IPS-15b (cell line): ENCODE results near the gene DNASE1.

Source experiments
- H3K27me3 ChIP-seq: one replicate; pipeline ENCODE4 v1.6.1; 2013; ENCODE audit warnings: low read length; ENCODE audit not compliant: control insufficient read depth, insufficient read depth
- H3K36me3 ChIP-seq: one replicate; pipeline ENCODE4 v1.6.1; 2013; ENCODE audit warnings: low read length; ENCODE audit not compliant: control insufficient read depth, insufficient read depth
- H3K4me1 ChIP-seq: one replicate; pipeline ENCODE4 v1.6.1; 2013; ENCODE audit warnings: mild to moderate bottlenecking, low read length; ENCODE audit not compliant: control insufficient read depth, insufficient read depth
- H3K4me3 ChIP-seq: one replicate; pipeline ENCODE4 v1.5.1; 2013; ENCODE audit warnings: low read depth, low read length
- H3K9ac ChIP-seq: one replicate; pipeline ENCODE4 v1.6.1; 2013; ENCODE audit warnings: low read depth, mild to moderate bottlenecking, low read length
- H3K9me3 ChIP-seq: one replicate; pipeline ENCODE4 v1.6.1; 2013; ENCODE audit warnings: mild to moderate bottlenecking, low read length; ENCODE audit not compliant: control insufficient read depth, insufficient read depth

Gene DNASE1

DNA sequence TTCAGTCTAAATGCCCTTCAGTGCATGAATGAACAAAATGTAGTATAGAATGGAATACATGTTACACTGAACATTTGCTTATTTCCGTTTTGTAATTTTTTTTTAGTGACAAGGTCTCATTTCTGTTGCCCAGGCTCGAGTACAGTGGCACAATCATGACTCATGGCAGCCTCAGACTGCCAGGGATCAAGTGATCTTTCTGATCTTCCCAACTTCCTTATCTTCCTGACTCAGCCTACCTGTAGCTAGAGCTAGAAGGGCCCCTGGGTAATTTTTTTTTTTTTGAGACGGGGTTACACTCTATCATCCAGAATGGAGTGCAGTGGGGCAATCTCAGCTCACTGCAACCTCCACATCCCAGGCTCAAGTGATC is 35.7 kb upstream of the DNASE1 start:
- Histone ChIP-seq H3K9me3 (no peaks in the 10 kb centered on the region), H3K36me3 (no peaks in the 10 kb centered on the region)

GRCh38 chr16:3623642-3624041 is 30.8 kb upstream of the DNASE1 start:
- Histone ChIP-seq H3K36me3 (no peaks in the 10 kb centered on the region), H3K9me3 (no peaks in the 10 kb centered on the region), H3K4me1 (no peaks in the 10 kb centered on the region), H3K27me3 (no peaks in the 10 kb centered on the region), H3K9ac (no peak overlapping the region), H3K4me3 (no peak overlapping the region)

More for the DNA sequence above, 35.7 kb upstream of the DNASE1 start:
- no peaks in the 10 kb centered on the region for H3K27me3 ChIP-seq
- H3K9ac ChIP-seq = no peak overlapping the region
- no peak overlapping the region for H3K4me3 ChIP-seq
- H3K4me1 ChIP-seq = no peaks in the 10 kb centered on the region

DNA sequence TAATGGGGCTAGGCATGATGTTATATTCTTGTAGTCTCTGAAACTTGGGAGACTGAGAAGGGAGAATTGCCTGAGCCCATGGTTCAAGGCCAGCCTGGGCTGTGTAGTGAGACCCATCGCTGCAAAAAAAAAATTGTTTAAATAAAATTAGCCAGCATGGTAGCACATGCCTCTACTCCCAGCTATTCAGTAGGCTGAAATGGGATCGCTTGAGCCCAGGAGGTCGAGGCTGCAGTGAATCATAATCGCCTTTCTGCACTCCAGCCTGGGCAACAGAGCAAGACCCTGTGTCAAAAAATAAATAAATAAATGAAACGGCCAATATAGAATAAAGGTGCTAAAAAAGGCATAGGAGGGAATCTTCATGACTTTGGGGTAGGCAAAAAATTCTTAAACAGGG is 29.2 kb upstream of the DNASE1 start:
- H3K4me1 ChIP-seq = no peaks in the 10 kb centered on the region
- H3K9me3 ChIP-seq = no peaks in the 10 kb centered on the region
- H3K27me3 ChIP-seq = no peaks in the 10 kb centered on the region
- no peak overlapping the region for H3K9ac ChIP-seq
- H3K4me3 ChIP-seq = no peak overlapping the region
- H3K36me3 ChIP-seq = no peaks in the 10 kb centered on the region

DNA sequence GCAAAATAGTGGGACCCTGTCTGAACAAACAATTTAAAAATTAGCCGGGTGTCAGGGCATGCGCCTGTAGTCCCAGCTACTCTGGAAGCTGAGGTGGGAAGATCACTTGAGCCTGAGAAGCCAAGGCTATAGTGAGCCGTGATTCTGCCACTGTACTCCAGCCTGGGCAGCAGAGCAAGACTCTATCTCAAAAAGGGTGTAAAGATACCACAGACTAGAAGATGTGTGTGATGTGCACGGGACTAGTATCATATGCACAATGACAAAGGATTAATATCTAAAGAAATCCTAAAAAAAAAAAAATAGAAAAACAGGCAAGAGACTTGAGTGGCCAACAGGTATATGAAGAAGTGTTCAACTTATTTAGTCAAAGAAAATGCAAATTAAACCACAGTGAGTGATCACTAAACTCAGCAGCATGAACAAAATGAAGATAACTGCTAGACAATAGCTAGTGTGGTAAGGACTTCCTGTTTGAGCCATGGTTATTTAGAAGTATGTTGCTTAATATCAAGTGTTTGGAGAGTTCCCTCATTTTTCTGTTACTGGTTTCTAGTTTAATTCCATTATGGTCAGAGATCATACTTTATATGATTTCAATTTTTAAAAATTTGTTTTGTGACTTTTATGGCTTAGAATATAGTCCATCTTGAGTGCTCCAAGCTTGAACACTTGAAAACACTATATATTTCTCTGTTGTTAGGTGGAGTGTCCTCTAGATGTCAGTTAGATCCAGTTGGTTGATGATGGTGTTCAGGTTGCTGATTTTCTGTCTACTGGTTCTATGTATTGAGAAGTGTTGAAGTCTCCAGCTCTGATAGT is 28.4 kb upstream of the DNASE1 start:
- no peak overlapping the region for H3K9ac ChIP-seq
- H3K36me3 ChIP-seq = no peaks in the 10 kb centered on the region
- H3K9me3 ChIP-seq = no peaks in the 10 kb centered on the region
- H3K4me1 ChIP-seq = no peaks in the 10 kb centered on the region
- H3K27me3 ChIP-seq = no peaks in the 10 kb centered on the region
- H3K4me3 ChIP-seq = no peak overlapping the region

DNA sequence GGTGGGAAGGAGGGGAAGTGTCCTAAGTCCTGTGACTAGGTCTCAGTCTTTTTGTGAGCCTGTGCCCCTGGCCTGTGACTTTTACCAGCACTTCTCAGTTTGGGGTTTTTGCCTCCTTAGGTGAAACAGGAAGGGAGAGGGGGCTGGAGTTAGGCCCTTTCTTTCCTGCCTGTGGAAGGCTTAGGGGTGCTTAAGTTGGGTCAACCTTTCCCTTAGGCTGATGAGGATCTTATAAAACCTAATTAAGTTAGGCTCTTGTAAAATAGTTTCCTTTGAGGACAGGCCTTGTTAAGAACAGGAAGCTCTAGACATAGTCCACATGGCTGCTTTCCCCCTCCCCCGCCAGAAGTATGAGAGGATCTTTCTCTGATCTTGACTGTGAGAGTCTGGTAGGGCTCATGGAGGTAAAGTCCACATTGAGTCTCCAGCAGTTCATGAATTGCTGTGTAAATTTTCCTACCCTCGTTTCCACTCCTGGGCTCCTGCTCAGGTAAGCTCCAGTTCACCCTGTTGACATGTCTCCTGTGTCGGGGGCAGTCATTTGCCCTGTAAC is 17.0 kb upstream of the DNASE1 start:
- no peak overlapping the region for H3K9ac ChIP-seq
- no peaks in the 10 kb centered on the region for H3K9me3 ChIP-seq
- peaks cover 8% of the 10 kb centered on the region for H3K4me1 ChIP-seq
- no peaks in the 10 kb centered on the region for H3K36me3 ChIP-seq
- H3K4me3 ChIP-seq = no peak overlapping the region
- H3K27me3 ChIP-seq = no peaks in the 10 kb centered on the region

DNA sequence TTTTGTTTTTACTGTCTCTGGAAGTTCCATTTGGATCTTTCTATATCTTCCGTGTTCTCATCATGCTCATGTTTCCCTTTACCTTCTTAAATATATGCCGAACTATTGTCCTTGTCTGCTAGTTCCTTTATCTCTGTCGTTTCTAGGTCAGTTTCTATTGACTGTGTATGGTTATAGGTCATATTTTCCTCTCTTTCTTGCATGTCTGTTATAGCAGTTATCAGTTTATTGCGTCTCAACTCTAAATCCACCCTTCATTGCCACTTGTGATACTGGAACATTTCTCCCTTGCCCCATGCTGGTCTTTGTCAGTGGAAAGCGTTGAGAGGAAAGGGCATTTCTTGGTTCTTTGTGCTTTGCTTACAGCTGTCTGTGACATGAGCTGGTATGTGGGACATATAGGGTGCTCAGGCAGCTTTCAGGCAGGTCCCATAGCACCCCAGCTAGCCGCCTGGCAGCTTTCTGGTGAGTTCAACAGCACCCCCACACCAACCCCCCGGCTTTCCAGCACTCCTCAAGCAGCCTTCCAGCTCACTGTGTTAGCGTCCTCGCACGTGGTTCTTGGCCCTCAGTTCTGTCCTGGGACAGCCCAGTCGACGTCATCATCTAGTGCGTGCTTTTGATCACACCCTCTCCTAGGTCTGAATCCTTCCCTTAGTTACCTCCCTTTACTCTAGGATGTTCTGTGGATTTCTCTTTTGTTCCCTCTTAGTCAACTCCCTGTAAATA is 15.4 kb upstream of the DNASE1 start:
- Histone ChIP-seq H3K9me3 (no peaks in the 10 kb centered on the region), H3K9ac (no peak overlapping the region), H3K4me3 (no peak overlapping the region), H3K27me3 (no peaks in the 10 kb centered on the region), H3K4me1 (peaks cover 8% of the 10 kb centered on the region), H3K36me3 (peaks cover 2% of the 10 kb centered on the region)

- peaks cover 9% of the 10 kb centered on the region for H3K4me1 ChIP-seq
- H3K27me3 ChIP-seq = no peaks in the 10 kb centered on the region
- H3K9me3 ChIP-seq = no peaks in the 10 kb centered on the region
- peaks cover 2% of the 10 kb centered on the region for H3K36me3 ChIP-seq
- no peak overlapping the region for H3K4me3 ChIP-seq
- H3K9ac ChIP-seq = no peak overlapping the region
These were observed 14.3 kb upstream of the DNASE1 start for GRCh38 chr16:3640207-3640606.

GRCh38 chr16:3640632-3641501 is 13.6 kb upstream of the DNASE1 start:
- Histone ChIP-seq H3K36me3 (peaks cover 2% of the 10 kb centered on the region), H3K9ac (no peak overlapping the region), H3K9me3 (no peaks in the 10 kb centered on the region)

GRCh38 chr16:3641801-3642396 is 12.6 kb upstream of the DNASE1 start:
- Histone ChIP-seq H3K9me3 (no peaks in the 10 kb centered on the region), H3K9ac (no peak overlapping the region), H3K36me3 (peaks cover 2% of the 10 kb centered on the region), H3K4me3 (no peak overlapping the region), H3K4me1 (peaks cover 14% of the 10 kb centered on the region), H3K27me3 (no peaks in the 10 kb centered on the region)

More at GRCh38 chr16:3640632-3641501, 13.6 kb upstream of the DNASE1 start:
- Histone ChIP-seq H3K27me3 (no peaks in the 10 kb centered on the region), H3K4me3 (no peak overlapping the region), H3K4me1 (peaks cover 11% of the 10 kb centered on the region)

DNA sequence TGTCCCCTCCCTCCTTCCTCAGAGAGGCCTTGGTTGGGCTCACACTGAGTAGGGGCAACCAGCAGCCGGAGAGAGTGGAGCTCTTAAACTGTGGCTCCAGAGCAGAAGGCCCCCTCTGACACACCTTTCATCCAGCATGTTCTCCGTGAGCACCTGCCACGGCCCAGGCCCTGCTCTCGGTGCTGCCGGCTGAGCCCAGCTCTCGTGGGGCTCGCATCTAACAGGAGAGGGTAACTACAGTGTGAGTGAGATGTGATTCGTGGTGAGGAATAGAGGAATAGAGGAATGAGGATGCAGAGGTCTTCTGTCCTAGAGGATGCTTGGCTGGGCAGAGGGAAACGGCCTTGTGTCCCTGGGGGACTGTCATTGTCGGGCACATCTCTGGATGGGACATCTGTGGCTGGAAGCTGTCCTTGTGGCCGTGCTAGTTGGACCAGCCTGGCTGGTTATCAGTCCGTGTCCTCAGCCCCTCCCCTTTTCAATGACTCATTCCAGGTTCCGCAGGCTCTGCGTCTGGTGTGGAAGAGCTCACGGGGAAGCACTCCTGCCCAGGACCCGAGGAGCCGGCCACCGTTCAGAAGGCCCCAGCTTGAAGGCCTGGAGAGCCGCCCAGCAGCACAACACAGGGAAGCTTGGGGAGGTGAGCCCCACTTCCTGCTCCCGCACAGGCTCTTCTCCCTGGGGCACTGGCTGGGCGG is 11.9 kb upstream of the DNASE1 start:
- Histone ChIP-seq H3K36me3 (peaks cover 2% of the 10 kb centered on the region), H3K9ac (no peak overlapping the region), H3K4me3 (no peak overlapping the region), H3K9me3 (no peaks in the 10 kb centered on the region), H3K27me3 (no peaks in the 10 kb centered on the region), H3K4me1 (peaks cover 9% of the 10 kb centered on the region)
